ENCODE data around the gene CRPPA. TPM values are rescaled to one million over a fixed set of nuclear protein-coding genes. Genes with fewer than 3 reads are reported as not detected.

CRPPA gene
- total and polyA plus RNA-seq, 10 of the 15 experiments (the other 5 are each of a cell fraction or from before 2014, with no cell fraction given), result not detected

DNA sequence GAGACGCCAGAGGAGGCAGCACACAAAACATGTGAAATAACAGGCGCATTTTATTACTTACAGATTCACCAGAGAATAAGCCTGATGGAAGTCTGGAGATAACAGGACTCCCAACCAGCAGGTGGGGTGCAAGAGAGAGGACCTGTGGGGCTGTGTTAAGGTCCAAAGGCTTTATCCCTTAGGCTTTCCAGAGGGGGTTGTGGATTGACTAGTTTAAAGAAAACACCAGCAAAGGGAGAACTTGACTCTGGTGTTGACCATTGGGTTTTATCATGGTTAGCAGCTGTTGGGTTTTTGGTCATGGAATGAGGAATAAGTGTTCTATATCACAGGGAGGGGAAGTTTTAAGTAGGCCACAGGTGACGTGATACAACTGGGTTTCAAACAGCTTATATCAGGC lies 1.6 kb upstream of the CRPPA start:
- H3K27me3 ChIP-seq (replicated peaks in 1 of 2; ENCODE audit: control insufficient read depth in 2 of 2, insufficient read depth in 2 of 2, low read length in 1 of 2), result peaks cover 4 to 6% of the 10 kb centered on the region in 2 experiments; a peak in 3 of 4 replicates
- H3K4me2 ChIP-seq (ENCODE audit: control insufficient read depth, insufficient read depth), result no peak overlapping the region
- no peak overlapping the region for H3K4me3 ChIP-seq
- no peaks in the 10 kb centered on the region for H4K20me1 ChIP-seq (ENCODE audit: control insufficient read depth, insufficient read depth)
- RAD21 ChIA-PET (ENCODE audit: unreplicated experiment), result no interaction called here
- no TSS peak for BruUV-seq (replicated peaks)
- CTCF ChIA-PET, result no interaction called here
- DNase-seq (ENCODE audit: low read depth, low spot score) (no peak), FAIRE-seq (no peak), ATAC-seq (no peak)
- H3K79me2 ChIP-seq (ENCODE audit: control insufficient read depth, insufficient read depth, low read length), result no peaks in the 10 kb centered on the region
- no peaks in the 10 kb centered on the region for H3K4me1 ChIP-seq (ENCODE audit: control insufficient read depth, insufficient read depth, low read length)
- no peak overlapping the region for H2AFZ ChIP-seq (ENCODE audit: control insufficient read depth, low read depth, low read length)
- SMC1A ChIA-PET (ENCODE audit: uncharacterized antibody, unreplicated experiment), result no interaction called here
- 68% methylated on average over 3 of the region's 3 CpGs for WGBS (ENCODE audit: insufficient coverage, insufficient replicate concordance, low lambda C conversion rate, missing lambda C conversion rate)
- POLR2A ChIA-PET, result no interaction called here
- in situ Hi-C loops (cut with MboI), result no loop called here
- no peak overlapping the region for H3K9ac ChIP-seq (ENCODE audit: control insufficient read depth, insufficient read depth, low read length)
- intact Hi-C loops (cut with micrococcal nuclease; ENCODE audit: unreplicated experiment), result no loop called here
- no peaks in the 10 kb centered on the region for H3K36me3 ChIP-seq (ENCODE audit: control insufficient read depth in 2 of 2, insufficient read depth in 2 of 2, low read length in 1 of 2)
- TF ChIP-seq HSF1 (IDR thresholded peaks at IDR 0.05; ENCODE audit: low read depth, low read length) (no peak), SPI1 (IDR thresholded peaks at IDR 0.05; ENCODE audit: borderline replicate concordance, insufficient read depth, low read depth, low read length) (no peak), NR2C2 (IDR thresholded peaks at IDR 0.05; ENCODE audit: borderline replicate concordance, control insufficient read depth, insufficient read length, low read depth) (no peak), CHD4 (IDR thresholded peaks at IDR 0.05) (no peak), STAT1 (conservative IDR thresholded peaks at IDR 0.05) (no peak), ZNF622 (IDR thresholded peaks at IDR 0.05) (no peak), E2F4 (IDR thresholded peaks at IDR 0.05; ENCODE audit: low read depth, low read length) (no peak), IKZF1 (conservative IDR thresholded peaks at IDR 0.05) (no peak), GABPA (IDR thresholded peaks at IDR 0.05; ENCODE audit: low read depth) (no peak), RB1 (IDR thresholded peaks at IDR 0.05; ENCODE audit: borderline replicate concordance) (no peak), PBX3 (IDR thresholded peaks at IDR 0.05; ENCODE audit: insufficient replicate concordance, low read depth, low read length) (no peak), NFYB (IDR thresholded peaks at IDR 0.05; ENCODE audit: insufficient read depth, low read depth, low read length) (no peak), NR2C1 (IDR thresholded peaks at IDR 0.05) (no peak)
- TF ChIP-seq, protein P1, sequence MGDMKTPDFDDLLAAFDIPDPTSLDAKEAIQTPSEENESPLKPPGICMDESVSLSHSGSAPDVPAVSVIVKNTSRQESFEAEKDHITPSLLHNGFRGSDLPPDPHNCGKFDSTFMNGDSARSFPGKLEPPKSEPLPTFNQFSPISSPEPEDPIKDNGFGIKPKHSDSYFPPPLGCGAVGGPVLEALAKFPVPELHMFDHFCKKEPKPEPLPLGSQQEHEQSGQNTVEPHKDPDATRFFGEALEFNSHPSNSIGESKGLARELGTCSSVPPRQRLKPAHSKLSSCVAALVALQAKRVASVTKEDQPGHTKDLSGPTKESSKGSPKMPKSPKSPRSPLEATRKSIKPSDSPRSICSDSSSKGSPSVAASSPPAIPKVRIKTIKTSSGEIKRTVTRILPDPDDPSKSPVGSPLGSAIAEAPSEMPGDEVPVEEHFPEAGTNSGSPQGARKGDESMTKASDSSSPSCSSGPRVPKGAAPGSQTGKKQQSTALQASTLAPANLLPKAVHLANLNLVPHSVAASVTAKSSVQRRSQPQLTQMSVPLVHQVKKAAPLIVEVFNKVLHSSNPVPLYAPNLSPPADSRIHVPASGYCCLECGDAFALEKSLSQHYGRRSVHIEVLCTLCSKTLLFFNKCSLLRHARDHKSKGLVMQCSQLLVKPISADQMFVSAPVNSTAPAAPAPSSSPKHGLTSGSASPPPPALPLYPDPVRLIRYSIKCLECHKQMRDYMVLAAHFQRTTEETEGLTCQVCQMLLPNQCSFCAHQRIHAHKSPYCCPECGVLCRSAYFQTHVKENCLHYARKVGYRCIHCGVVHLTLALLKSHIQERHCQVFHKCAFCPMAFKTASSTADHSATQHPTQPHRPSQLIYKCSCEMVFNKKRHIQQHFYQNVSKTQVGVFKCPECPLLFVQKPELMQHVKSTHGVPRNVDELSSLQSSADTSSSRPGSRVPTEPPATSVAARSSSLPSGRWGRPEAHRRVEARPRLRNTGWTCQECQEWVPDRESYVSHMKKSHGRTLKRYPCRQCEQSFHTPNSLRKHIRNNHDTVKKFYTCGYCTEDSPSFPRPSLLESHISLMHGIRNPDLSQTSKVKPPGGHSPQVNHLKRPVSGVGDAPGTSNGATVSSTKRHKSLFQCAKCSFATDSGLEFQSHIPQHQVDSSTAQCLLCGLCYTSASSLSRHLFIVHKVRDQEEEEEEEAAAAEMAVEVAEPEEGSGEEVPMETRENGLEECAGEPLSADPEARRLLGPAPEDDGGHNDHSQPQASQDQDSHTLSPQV (IDR thresholded peaks at IDR 0.05), result no peak
- H3K27ac ChIP-seq (ENCODE audit: control insufficient read depth, insufficient read depth), result no peak overlapping the region
- H3K9me3 ChIP-seq (replicated peaks; ENCODE audit: control insufficient read depth, insufficient read depth, low read length), result no peaks in the 10 kb centered on the region
